Gastrocnemius medialis (tissue), 4 donors: Measurements from ENCODE around the gene XXYLT1.

Source experiments
- CTCF ChIP-seq, 5 experiments: fragments of 450-650 bp in 3 of 5; fragments of 200-600 bp in 2 of 5; sonication (generic) in 2 of 5; IDR thresholded peaks in 4 of 5; conservative IDR thresholded peaks in 1 of 5; 1 replicate in 4 of 5; 2 replicates in 1 of 5; pipeline ENCODE4 v1.5.1; 2016 to 2019; ENCODE audit warnings: antibody characterized with exemption in 5 of 5, mild to moderate bottlenecking in 3 of 5, moderate library complexity in 3 of 5
- POLR2A ChIP-seq, 2 donors: fragments of 450-650 bp; IDR thresholded peaks; one replicate each; pipeline ENCODE4 v1.6.1; 2017; ENCODE audit warnings: antibody characterized with exemption in 2 of 2, mild to moderate bottlenecking in 2 of 2, moderate library complexity in 2 of 2

GRCh38 chr3:195080571-195081151 is 190.3 kb downstream of the XXYLT1 start:
- TF ChIP-seq CTCF (IDR thresholded peaks at IDR 0.05 in 4 of 5, conservative IDR thresholded peaks at IDR 0.05 in 1 of 5) (no peak), POLR2A (IDR thresholded peaks at IDR 0.05) (no peak)
